Smooth muscle cell (in vitro differentiated cells): ENCODE results near the gene SARS1. TPM values are rescaled to one million over a fixed set of nuclear protein-coding genes. Genes with fewer than 3 reads are reported as not detected.

Experiments
- DNase-seq: peaks from one replicate; lab custom pipeline; 2025; ENCODE audit not compliant: unreplicated experiment; lab: John Stamatoyannopoulos, UW
- H2AFZ ChIP-seq: fragments of 200-600 bp; sonication (generic); 2 replicates; pipeline ENCODE4 v1.6.0; 2016; ENCODE audit warnings: antibody characterized with exemption, low read depth, mild to moderate bottlenecking
- H3F3A ChIP-seq: fragments of 200-600 bp; sonication (generic); 2 replicates; pipeline ENCODE4 v1.6.0; 2017; ENCODE audit warnings: antibody characterized with exemption, low read depth
- H3K27ac ChIP-seq: fragments of 200-600 bp; sonication (generic); 2 replicates; pipeline ENCODE4 v1.5.1; 2016; ENCODE audit warnings: low read depth, mild to moderate bottlenecking
- H3K27me3 ChIP-seq: fragments of 200-600 bp; sonication (generic); 2 replicates; pipeline ENCODE4 v1.6.1; 2016; ENCODE audit warnings: low read depth, mild to moderate bottlenecking
- H3K36me3 ChIP-seq: fragments of 200-600 bp; sonication (generic); 2 replicates; pipeline ENCODE4 v1.5.1; 2016; ENCODE audit warnings: low read depth
- H3K4me1 ChIP-seq: fragments of 200-600 bp; sonication (generic); 2 replicates; pipeline ENCODE4 v1.5.1; 2016; ENCODE audit warnings: low read depth
- H3K4me2 ChIP-seq: fragments of 200-600 bp; sonication (generic); 2 replicates; pipeline ENCODE4 v1.6.0; 2016; ENCODE audit warnings: mild to moderate bottlenecking
- H3K4me3 ChIP-seq: fragments of 200-600 bp; sonication (generic); 2 replicates; pipeline ENCODE4 v1.5.1; 2016; ENCODE audit warnings: mild to moderate bottlenecking
- H3K79me2 ChIP-seq: fragments of 200-600 bp; sonication (generic); 2 replicates; pipeline ENCODE4 v1.6.0; 2016; ENCODE audit warnings: low read depth, mild to moderate bottlenecking
- H3K9ac ChIP-seq: fragments of 200-600 bp; sonication (generic); 2 replicates; pipeline ENCODE4 v1.6.0; 2016; ENCODE audit warnings: low read depth
- H3K9me3 ChIP-seq: fragments of 200-600 bp; sonication (generic); replicated peaks from 2 replicates; pipeline ENCODE4 v1.5.1; 2016; ENCODE audit warnings: low read depth
- H4K20me1 ChIP-seq: fragments of 200-600 bp; sonication (generic); 2 replicates; pipeline ENCODE4 v1.6.0; 2016; ENCODE audit warnings: low read depth
- CTCF ChIP-seq: fragments of 200-600 bp; sonication (generic); IDR thresholded peaks from 2 replicates; pipeline ENCODE4 v1.5.1; 2017; ENCODE audit warnings: borderline replicate concordance, mild to moderate bottlenecking, antibody characterized with exemption; ENCODE audit not compliant: insufficient read depth, poor library complexity, severe bottlenecking
- WGBS: methylation state at CpG from one replicate; pipeline ENCODE4 v1.1.7; 2016; ENCODE audit warnings: low lambda C conversion rate; 5-methylcytosine and 5-hydroxymethylcytosine counted together
- polyA plus RNA-seq: library from polyadenylated mRNA; unstranded; fragments of >200 nt; fragmentation: Nextera tagmentation; extraction: Ambion mirVana; gene quantifications from 2 replicates; pipeline ENCODE4 v1.2.1, GENCODE V29; 2016
- total RNA-seq: library from RNA; depleted of rRNA; stranded (reverse); fragments of >200 nt; gene quantifications from 2 replicates; pipeline ENCODE4 v1.2.3, GENCODE V29; 2014

Gene SARS1
- total and polyA plus RNA-seq, 2 experiments from 2014 or later: 157 to 176 TPM

GRCh38 chr1:109269981-109270622, 56.4 kb downstream of the SARS1 start:
- Histone ChIP-seq H3K27me3 (no peaks in the 10 kb centered on the region), H3F3A (peaks cover 2% of the 10 kb centered on the region), H3K36me3 (no peaks in the 10 kb centered on the region), H3K79me2 (no peaks in the 10 kb centered on the region), H3K9me3 (no peaks in the 10 kb centered on the region), H4K20me1 (no peaks in the 10 kb centered on the region), H3K4me2 (no peak overlapping the region), H3K4me1 (peaks cover 3% of the 10 kb centered on the region), H2AFZ (no peak overlapping the region), H3K9ac (no peak overlapping the region), H3K4me3 (no peak overlapping the region), H3K27ac (no peak overlapping the region)
- WGBS: 93% methylated on average over 17 of the region's 17 CpGs
- no peak for DNase-seq
- TF ChIP-seq CTCF: no peak

GRCh38 chr1:109270623-109271317, 57.1 kb downstream of the SARS1 start:
- no peak overlapping the region for H3K27ac ChIP-seq
- H3K9ac ChIP-seq: no peak overlapping the region
- no peaks in the 10 kb centered on the region for H3K79me2 ChIP-seq
- no peak for DNase-seq
- 97% methylated on average over 20 of the region's 20 CpGs for WGBS
- no peak overlapping the region for H2AFZ ChIP-seq
- H3K9me3 ChIP-seq: no peaks in the 10 kb centered on the region
- H3K27me3 ChIP-seq: no peaks in the 10 kb centered on the region
- no peak for TF ChIP-seq CTCF
- H3K36me3 ChIP-seq: no peaks in the 10 kb centered on the region
- H4K20me1 ChIP-seq: no peaks in the 10 kb centered on the region
- no peak overlapping the region for H3K4me3 ChIP-seq
- peaks cover 7% of the 10 kb centered on the region for H3F3A ChIP-seq
- no peak overlapping the region for H3K4me2 ChIP-seq
- H3K4me1 ChIP-seq: peaks cover 9% of the 10 kb centered on the region

- no peak for DNase-seq
- H3F3A ChIP-seq: peaks cover 9% of the 10 kb centered on the region
- no peak overlapping the region for H3K4me3 ChIP-seq
- WGBS: 93% methylated on average over 6 of the region's 6 CpGs
- H3K27me3 ChIP-seq: no peaks in the 10 kb centered on the region
- H3K27ac ChIP-seq: no peak overlapping the region
- H3K9ac ChIP-seq: no peak overlapping the region
- peaks cover 9% of the 10 kb centered on the region for H3K4me1 ChIP-seq
- no peaks in the 10 kb centered on the region for H3K79me2 ChIP-seq
- no peak overlapping the region for H2AFZ ChIP-seq
- H4K20me1 ChIP-seq: no peaks in the 10 kb centered on the region
- H3K4me2 ChIP-seq: no peak overlapping the region
- no peaks in the 10 kb centered on the region for H3K9me3 ChIP-seq
- no peaks in the 10 kb centered on the region for H3K36me3 ChIP-seq
- no peak for TF ChIP-seq CTCF
Measured at GRCh38 chr1:109271458-109271857, 57.7 kb downstream of the SARS1 start.
